Parathyroid adenoma (tissue), 2 donors: ENCODE data around the gene SEC62.

Experiments used
- H2AFZ ChIP-seq: fragments of 300-600 bp; sonication (generic); one replicate; pipeline ENCODE4 v1.7.0; 2017; ENCODE audit warnings: antibody characterized with exemption, mild to moderate bottlenecking
- H3K27ac ChIP-seq: fragments of 300-600 bp; sonication (generic); one replicate; pipeline ENCODE4 v1.7.0; 2017
- H3K27me3 ChIP-seq: fragments of 300-600 bp; sonication (generic); one replicate; pipeline ENCODE4 v1.7.0; 2017; ENCODE audit warnings: low read length; ENCODE audit not compliant: control insufficient read depth, insufficient read depth
- H3K36me3 ChIP-seq: fragments of 300-600 bp; sonication (generic); one replicate; pipeline ENCODE4 v1.7.0; 2017; ENCODE audit warnings: low read length; ENCODE audit not compliant: control insufficient read depth, insufficient read depth
- H3K4me1 ChIP-seq: fragments of 300-600 bp; sonication (generic); one replicate; pipeline ENCODE4 v1.7.0; 2017; ENCODE audit warnings: control low read depth
- H3K4me2 ChIP-seq: fragments of 300-600 bp; sonication (generic); one replicate; pipeline ENCODE4 v1.7.0; 2017; ENCODE audit warnings: low read length
- H3K4me3 ChIP-seq: fragments of 300-600 bp; sonication (generic); one replicate; pipeline ENCODE4 v1.7.0; 2017; ENCODE audit warnings: low read depth, low read length
- H3K79me2 ChIP-seq: fragments of 300-600 bp; sonication (generic); one replicate; pipeline ENCODE4 v1.7.0; 2017; ENCODE audit warnings: control low read depth
- H3K9ac ChIP-seq: fragments of 300-600 bp; sonication (generic); one replicate; pipeline ENCODE4 v1.7.0; 2017; ENCODE audit warnings: mild to moderate bottlenecking
- H3K9me3 ChIP-seq: fragments of 300-600 bp; sonication (generic); one replicate; pipeline ENCODE4 v1.7.0; 2017; ENCODE audit warnings: low read length; ENCODE audit not compliant: control insufficient read depth
- TF ChIP-seq, protein P1 (sequence below): fragments of 300-600 bp; sonication (generic); IDR thresholded peaks from one replicate; pipeline ENCODE4 v1.7.0; 2017; ENCODE audit warnings: antibody characterized with exemption, mild to moderate bottlenecking
- donor health status: primary hyperparathyroidism.

Gene SEC62

GRCh38 chr3:170003881-170004356, 37.3 kb downstream of the SEC62 start:
- H3K79me2 ChIP-seq = no peaks in the 10 kb centered on the region
- H3K9me3 ChIP-seq = no peaks in the 10 kb centered on the region
- H3K27ac ChIP-seq = no peak overlapping the region
- H3K4me3 ChIP-seq = no peak overlapping the region
- no peak overlapping the region for H3K4me2 ChIP-seq
- H3K4me1 ChIP-seq = no peaks in the 10 kb centered on the region
- no peak overlapping the region for H3K9ac ChIP-seq
- no peaks in the 10 kb centered on the region for H3K36me3 ChIP-seq
- no peaks in the 10 kb centered on the region for H3K27me3 ChIP-seq
- H2AFZ ChIP-seq = no peak overlapping the region
- TF ChIP-seq, protein P1, sequence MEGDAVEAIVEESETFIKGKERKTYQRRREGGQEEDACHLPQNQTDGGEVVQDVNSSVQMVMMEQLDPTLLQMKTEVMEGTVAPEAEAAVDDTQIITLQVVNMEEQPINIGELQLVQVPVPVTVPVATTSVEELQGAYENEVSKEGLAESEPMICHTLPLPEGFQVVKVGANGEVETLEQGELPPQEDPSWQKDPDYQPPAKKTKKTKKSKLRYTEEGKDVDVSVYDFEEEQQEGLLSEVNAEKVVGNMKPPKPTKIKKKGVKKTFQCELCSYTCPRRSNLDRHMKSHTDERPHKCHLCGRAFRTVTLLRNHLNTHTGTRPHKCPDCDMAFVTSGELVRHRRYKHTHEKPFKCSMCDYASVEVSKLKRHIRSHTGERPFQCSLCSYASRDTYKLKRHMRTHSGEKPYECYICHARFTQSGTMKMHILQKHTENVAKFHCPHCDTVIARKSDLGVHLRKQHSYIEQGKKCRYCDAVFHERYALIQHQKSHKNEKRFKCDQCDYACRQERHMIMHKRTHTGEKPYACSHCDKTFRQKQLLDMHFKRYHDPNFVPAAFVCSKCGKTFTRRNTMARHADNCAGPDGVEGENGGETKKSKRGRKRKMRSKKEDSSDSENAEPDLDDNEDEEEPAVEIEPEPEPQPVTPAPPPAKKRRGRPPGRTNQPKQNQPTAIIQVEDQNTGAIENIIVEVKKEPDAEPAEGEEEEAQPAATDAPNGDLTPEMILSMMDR = no peak

DNA sequence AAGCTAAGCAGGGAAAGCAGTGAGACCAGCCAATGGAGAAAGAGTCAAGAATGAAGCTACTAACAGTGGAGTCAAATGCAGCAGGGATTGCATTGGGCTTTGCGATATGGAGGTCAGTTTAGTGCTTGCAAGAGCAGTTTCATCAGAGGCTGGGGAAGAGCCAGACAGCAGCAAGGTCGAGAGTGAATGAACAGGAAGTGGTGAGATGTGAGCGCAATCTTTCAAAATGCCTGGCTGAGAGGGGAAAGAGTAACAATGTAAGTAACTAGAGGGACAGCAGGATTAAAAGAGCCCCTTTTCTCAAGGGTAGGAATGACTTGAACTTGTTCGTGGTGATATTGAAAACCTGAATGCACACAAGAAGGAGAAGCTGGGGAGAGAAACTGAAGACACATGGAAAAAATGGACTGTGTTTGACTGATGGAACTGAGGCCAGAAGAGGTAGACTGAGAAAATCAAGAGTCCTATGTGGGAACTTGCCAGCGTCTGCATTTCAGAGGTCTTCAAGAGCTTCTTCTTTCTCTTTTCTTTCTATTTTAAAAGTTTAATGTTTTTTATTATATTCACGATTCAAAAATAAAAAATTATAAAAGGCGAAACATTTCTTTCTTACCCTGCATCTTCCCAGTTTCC, 40.5 kb downstream of the SEC62 start:
- no peak overlapping the region for H3K4me3 ChIP-seq
- no peaks in the 10 kb centered on the region for H3K79me2 ChIP-seq
- TF ChIP-seq, protein P1 = no peak
- H3K9ac ChIP-seq = no peak overlapping the region
- no peaks in the 10 kb centered on the region for H3K4me1 ChIP-seq
- no peak overlapping the region for H3K27ac ChIP-seq
- H3K9me3 ChIP-seq = no peaks in the 10 kb centered on the region
- H3K4me2 ChIP-seq = no peak overlapping the region
- H3K27me3 ChIP-seq = no peaks in the 10 kb centered on the region
- no peak overlapping the region for H2AFZ ChIP-seq
- H3K36me3 ChIP-seq = no peaks in the 10 kb centered on the region

GRCh38 chr3:170010498-170010897, 43.9 kb downstream of the SEC62 start:
- no peak overlapping the region for H3K4me3 ChIP-seq
- TF ChIP-seq, protein P1 = no peak
- no peaks in the 10 kb centered on the region for H3K27me3 ChIP-seq
- no peaks in the 10 kb centered on the region for H3K79me2 ChIP-seq
- no peak overlapping the region for H3K4me2 ChIP-seq
- no peak overlapping the region for H3K9ac ChIP-seq
- no peak overlapping the region for H3K27ac ChIP-seq
- H3K36me3 ChIP-seq = no peaks in the 10 kb centered on the region
- H2AFZ ChIP-seq = no peak overlapping the region
- no peaks in the 10 kb centered on the region for H3K4me1 ChIP-seq
- no peaks in the 10 kb centered on the region for H3K9me3 ChIP-seq

GRCh38 chr3:170012683-170013400, 46.2 kb downstream of the SEC62 start:
- no peak overlapping the region for H3K4me3 ChIP-seq

More at GRCh38 chr3:170012683-170013400, 46.2 kb downstream of the SEC62 start:
- H3K4me2 ChIP-seq = no peak overlapping the region
- no peaks in the 10 kb centered on the region for H3K27me3 ChIP-seq
- H3K9me3 ChIP-seq = no peaks in the 10 kb centered on the region
- no peaks in the 10 kb centered on the region for H3K79me2 ChIP-seq
- no peak overlapping the region for H2AFZ ChIP-seq
- H3K9ac ChIP-seq = no peak overlapping the region
- no peak overlapping the region for H3K27ac ChIP-seq
- no peaks in the 10 kb centered on the region for H3K4me1 ChIP-seq
- TF ChIP-seq, protein P1 = no peak
- H3K36me3 ChIP-seq = no peaks in the 10 kb centered on the region
